WERI-Rb-1 (cell line): Measurements from ENCODE around the gene SERPINA4.

Source experiments
- DNase-seq: peaks from one replicate; pipeline ENCODE4 v3.0.0-alpha.2; 2020
- H3K27ac ChIP-seq: fragments of 250-450 bp; sonication (Bioruptor Pico); 2 replicates; pipeline ENCODE4 v1.5.1; 2020; ENCODE audit warnings: mild to moderate bottlenecking, moderate library complexity
- H3K27me3 ChIP-seq: fragments of 250-450 bp; sonication (Bioruptor Pico); 2 replicates; pipeline ENCODE4 v1.5.1; 2021; ENCODE audit warnings: mild to moderate bottlenecking, low read depth, moderate library complexity; ENCODE audit not compliant: insufficient read depth, severe bottlenecking
- H3K36me3 ChIP-seq: fragments of 250-450 bp; sonication (Bioruptor Pico); 2 replicates; pipeline ENCODE4 v1.5.1; 2020; ENCODE audit warnings: mild to moderate bottlenecking, moderate library complexity
- H3K4me3 ChIP-seq: 2 replicates; pipeline ENCODE4 v1.5.1; 2011; ENCODE audit warnings: low read depth, mild to moderate bottlenecking, control low read depth, low read length
- H3K9me3 ChIP-seq: fragments of 250-450 bp; sonication (Bioruptor Pico); 2 replicates; pipeline ENCODE4 v1.5.1; 2021; ENCODE audit warnings: mild to moderate bottlenecking, moderate library complexity; ENCODE audit not compliant: severe bottlenecking
- CTCF ChIP-seq: IDR thresholded peaks from 2 replicates; pipeline ENCODE4 v1.5.1; 2011; ENCODE audit warnings: low read depth, mild to moderate bottlenecking, control low read depth, inconsistent platforms, low read length

The SERPINA4 gene

GRCh38 chr14:94613720-94614644, 52.7 kb downstream of the SERPINA4 start:
- Histone ChIP-seq H3K4me3 (no peak overlapping the region), H3K9me3 (peaks cover 20% of the 10 kb centered on the region), H3K27ac (no peak overlapping the region), H3K36me3 (no peaks in the 10 kb centered on the region), H3K27me3 (no peaks in the 10 kb centered on the region)
- no peak for DNase-seq
- TF ChIP-seq CTCF = no peak

GRCh38 chr14:94614802-94615201, 53.6 kb downstream of the SERPINA4 start:
- Histone ChIP-seq H3K9me3 (peaks cover 26% of the 10 kb centered on the region), H3K36me3 (no peaks in the 10 kb centered on the region), H3K27ac (no peak overlapping the region), H3K4me3 (no peak overlapping the region), H3K27me3 (peaks cover 1% of the 10 kb centered on the region)
- DNase-seq = no peak
- no peak for TF ChIP-seq CTCF

GRCh38 chr14:94615254-94615653, 54.0 kb downstream of the SERPINA4 start:
- no peak overlapping the region for H3K27ac ChIP-seq
- TF ChIP-seq CTCF = no peak
- H3K9me3 ChIP-seq = peaks cover 26% of the 10 kb centered on the region
- DNase-seq = no peak
- H3K36me3 ChIP-seq = no peaks in the 10 kb centered on the region
- no peak overlapping the region for H3K4me3 ChIP-seq
- H3K27me3 ChIP-seq = peaks cover 6% of the 10 kb centered on the region

- DNase-seq = no peak
- H3K9me3 ChIP-seq = peaks cover 26% of the 10 kb centered on the region
- no peak overlapping the region for H3K4me3 ChIP-seq
- no peak for TF ChIP-seq CTCF
- H3K27me3 ChIP-seq = peaks cover 11% of the 10 kb centered on the region
- H3K27ac ChIP-seq = no peak overlapping the region
- H3K36me3 ChIP-seq = no peaks in the 10 kb centered on the region
Measured at GRCh38 chr14:94615823-94616570, 54.8 kb downstream of the SERPINA4 start.

GRCh38 chr14:94617366-94617941, 56.2 kb downstream of the SERPINA4 start:
- H3K27me3 ChIP-seq = peaks cover 16% of the 10 kb centered on the region
- H3K36me3 ChIP-seq = no peaks in the 10 kb centered on the region
- H3K27ac ChIP-seq = no peak overlapping the region
- TF ChIP-seq CTCF = no peak
- no peak overlapping the region for H3K4me3 ChIP-seq
- H3K9me3 ChIP-seq = peaks cover 26% of the 10 kb centered on the region
- no peak for DNase-seq
